ENCODE results near the gene CLRN1.
"Not testable (repeated sequence)": the region's sequence is repeated elsewhere in the genome, so short reads cannot be mapped to it uniquely, and the experiment has no call there.

Gene CLRN1, protein sequence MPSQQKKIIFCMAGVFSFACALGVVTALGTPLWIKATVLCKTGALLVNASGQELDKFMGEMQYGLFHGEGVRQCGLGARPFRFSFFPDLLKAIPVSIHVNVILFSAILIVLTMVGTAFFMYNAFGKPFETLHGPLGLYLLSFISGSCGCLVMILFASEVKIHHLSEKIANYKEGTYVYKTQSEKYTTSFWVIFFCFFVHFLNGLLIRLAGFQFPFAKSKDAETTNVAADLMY

DNA sequence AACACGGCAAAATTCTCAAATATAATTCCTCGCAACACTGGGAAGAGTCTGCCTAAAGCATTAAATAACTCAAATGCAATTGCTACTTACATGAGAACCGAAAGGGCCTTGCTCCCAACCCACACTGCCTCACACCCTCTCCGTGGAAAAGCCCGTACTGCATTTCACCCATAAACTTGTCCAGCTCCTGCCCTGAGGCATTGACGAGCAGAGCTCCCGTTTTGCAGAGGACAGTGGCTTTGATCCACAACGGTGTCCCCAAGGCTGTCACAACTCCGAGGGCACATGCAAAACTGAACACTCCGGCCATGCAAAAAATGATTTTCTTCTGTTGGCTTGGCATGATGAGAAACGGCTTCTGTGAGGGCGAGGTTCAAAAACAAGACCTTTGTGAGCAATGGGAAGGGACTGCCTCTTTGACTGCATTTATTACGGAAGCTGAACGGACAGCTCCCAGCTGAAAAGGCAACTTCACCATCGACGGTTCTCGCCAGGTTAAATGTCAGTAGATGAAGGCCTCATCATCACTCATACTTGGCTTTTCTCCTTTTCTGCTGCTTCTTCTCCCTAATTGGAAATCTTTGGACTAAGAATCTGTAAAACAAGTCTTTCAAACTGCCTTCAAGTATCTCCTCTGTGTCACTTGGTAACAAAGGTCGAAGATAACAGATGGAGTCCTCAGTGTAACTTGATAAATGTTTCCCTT lies at the start of gene CLRN1:
Gene CLRN1 (minus strand): TSS at position 362 of the 706 bp plus-strand sequence. CDS start 19 bp downstream, at position 343.
- no peak for DNase-seq (ENCODE audit: low spot score)

DNA sequence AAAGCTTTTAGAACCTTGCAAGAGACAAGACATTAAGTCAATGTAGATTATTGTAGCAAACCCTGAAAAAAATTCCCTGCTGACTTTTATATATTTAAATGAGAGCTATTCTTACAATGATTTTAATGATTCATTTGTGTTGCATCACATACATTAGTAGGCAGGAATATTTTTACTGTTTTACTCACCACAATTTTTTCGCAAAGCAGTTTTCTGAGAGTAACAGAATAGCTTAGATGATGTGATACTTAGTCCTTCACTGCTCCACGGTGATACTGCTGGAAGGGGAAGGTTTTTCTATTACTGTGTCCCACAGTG lies 43.9 kb upstream of the CLRN1 start:
- no peak for DNase-seq (ENCODE audit: low spot score)

DNA sequence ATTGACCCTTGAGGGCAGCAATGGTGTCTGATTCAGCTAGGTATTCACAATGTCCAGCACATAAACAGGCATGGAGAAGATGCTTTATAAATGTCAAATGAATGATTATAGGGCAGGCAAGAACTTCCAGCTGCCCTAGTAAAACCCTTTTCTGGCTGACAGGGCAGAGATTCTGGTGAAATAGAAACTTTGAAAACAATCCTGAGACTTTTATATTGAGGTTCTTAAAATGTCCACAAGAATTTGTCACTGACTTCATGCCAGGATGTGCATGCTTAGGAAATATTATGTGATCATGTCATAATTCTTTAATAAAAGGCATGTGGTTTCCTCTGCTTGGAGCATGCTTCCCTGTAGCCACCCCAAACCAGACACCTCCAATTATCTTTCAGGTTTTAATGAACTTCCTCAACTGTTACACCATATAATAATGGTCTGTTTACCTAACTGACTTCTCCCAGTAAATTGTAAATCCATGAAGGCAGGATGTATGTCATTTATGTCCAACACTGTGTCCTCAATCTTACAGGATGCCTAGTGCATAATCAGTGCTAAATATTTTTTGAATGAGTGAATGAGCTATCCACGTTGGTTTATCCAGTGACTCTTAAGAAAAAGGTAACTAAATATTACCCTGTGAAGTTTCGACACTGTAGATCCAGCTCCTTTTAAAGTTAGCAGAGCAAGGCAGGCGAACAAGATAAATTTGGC lies 43.4 kb upstream of the CLRN1 start:
- DNase-seq (ENCODE audit: low spot score) = no peak

DNA sequence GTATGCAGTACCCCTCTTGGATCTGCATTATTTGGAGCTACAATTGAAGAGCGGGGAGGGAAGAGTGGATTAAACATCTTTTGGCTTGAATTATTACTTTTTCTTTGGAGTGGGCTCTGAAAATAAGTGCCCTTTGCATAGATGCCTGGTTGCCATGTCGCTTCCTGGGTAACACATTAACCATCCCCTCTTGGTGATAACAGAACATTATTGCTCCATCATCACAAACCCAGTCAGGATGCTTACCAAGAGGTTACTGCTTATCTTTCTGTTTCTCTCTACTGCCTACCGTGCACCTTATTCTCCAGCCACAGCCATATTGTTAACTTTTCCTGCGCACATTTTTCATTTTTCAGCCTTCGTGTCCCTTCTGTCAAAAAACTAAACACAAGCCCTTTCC lies 42.7 kb upstream of the CLRN1 start:
- no peak for DNase-seq (ENCODE audit: low spot score)

DNA sequence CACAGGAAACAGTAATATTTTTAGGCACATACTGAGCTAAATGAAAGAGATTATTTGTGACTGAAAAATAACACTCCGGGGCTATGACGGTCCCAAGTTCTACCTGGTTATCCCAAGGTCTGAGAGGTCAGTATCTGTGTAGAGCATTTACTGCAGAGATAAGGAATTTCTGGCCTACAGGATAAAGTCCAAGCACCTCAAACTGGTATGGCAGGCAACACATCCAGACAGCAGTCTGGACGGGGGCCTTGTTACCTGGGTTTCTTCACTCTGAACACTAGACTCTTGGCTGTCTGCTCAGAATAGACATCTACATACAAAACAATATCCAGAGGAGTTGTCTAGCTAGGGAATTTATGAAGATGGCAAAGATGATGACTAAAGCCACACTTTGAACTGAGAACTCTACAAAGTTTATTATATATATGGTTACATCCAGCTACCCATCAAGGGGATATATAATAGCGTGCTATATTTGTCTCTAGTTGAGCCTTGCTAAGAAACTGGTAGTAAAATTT lies 42.0 kb upstream of the CLRN1 start:
- DNase-seq (ENCODE audit: low spot score) = no peak

DNA sequence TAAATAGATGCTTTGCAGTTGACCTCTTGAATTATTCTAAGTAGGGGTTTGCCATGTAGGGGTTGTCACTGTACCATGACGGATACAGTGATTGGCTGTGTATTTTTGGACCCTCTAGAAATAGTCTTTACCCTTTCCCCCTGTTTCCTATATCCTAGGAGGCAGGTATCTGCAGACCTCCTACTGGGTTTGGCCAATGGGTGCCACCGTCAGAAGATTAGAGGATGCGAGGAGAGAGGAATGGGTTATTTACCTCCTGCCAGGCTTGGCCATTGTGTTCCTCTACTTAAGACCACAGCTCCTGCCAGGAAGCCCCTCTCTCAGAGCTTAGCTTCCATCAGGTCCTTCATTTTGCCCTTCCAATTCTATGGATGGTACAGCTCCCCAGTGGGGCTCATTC lies 40.2 kb upstream of the CLRN1 start:
- DNase-seq (ENCODE audit: low spot score) = no peak

DNA sequence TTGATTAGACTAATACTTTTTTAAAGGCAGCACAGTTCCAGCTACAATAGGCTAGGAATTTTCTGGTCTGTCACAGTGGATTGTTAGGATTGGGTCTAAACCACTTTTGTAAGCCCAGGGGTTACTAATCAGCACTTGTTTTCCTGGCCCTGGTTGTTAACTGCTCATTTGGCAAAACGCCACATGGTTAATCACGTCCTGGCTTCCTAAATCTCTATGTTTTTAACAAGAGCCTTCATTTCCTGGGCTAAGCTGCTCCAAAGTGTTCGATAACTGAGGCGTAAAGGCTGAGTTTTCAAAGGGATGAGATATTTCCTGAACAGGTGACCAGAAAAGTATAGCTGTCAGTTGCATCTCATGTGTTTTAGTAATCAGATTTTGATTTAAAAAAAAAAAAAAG lies 38.9 kb upstream of the CLRN1 start:
- DNase-seq (ENCODE audit: low spot score) = no peak

DNA sequence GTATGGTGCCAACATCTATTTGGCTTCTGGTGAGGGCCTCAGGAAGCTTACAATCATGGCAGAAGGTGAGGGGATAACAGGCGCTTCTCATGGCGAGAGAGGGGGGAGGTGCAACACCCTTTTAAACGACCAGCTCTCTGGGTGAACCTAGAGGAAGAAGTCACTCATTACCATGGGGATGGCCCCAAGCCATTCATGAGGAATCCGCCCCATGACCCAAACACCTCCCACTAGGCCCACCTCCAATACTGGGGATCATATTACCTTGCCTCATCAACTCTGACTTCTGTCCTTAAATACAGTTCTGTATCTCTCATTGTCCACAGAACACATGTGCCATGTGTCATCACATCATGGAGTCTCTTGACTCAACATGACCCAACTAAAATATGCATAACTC lies 37.5 kb upstream of the CLRN1 start:
- no peak for DNase-seq (ENCODE audit: low spot score)

DNA sequence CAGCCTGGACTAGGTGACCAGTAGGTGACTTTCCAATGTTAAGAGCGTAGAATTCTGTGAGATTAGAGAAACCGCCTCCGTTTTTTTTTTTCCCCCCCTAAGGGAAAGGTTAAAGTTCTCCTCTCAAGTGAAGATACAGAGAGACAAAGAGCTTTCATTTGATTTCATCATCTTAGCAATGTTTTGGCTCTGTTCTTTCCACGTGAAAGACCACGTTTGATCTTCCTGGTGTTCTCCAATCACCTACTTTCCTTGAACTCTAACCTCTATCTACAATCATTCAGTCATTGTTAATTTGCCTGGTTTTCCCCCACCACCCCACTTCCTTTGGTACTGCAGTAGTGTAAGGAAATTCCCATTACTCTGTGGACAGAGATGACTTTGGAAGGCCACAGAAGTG lies 36.9 kb upstream of the CLRN1 start:
- DNase-seq (ENCODE audit: low spot score) = no peak

DNA sequence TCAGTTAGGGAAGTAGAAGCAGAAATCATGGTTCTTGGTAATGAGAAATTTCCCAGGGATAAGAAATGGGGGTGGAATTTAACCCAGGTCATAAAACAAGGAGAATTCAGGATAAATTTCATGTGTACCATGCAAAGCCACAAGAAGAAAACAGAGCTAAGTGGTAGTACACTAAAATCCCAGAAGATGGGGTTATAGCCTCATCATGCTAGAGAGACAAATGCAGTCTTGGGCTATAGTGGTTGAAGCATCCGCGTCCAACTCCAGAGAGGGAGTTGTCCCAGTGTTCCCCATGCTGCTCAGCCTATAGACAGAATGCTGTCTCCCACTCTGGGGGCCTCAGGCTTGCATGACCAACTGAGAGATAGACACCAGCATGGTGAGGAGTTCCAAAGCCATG lies 36.2 kb upstream of the CLRN1 start:
- DNase-seq (ENCODE audit: low spot score) = no peak

DNA sequence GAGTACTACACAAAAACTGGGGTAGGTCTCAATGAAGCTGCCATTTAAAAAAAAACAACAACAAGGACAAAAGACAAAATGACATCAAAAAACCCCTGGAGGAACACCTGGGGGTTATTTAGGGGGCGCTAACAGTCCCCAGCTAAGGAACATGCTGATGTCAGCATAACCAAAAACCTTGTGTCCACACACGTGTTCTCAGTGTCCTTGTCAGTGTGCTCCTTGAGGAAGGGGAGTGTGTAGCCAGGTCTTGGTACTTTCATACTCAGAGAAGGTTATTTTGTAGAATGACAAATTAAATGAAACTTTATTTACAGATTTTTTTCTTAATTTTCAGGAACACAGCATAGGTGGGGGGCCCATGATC lies 31.2 kb upstream of the CLRN1 start:
- no peak for DNase-seq (ENCODE audit: low spot score)

DNA sequence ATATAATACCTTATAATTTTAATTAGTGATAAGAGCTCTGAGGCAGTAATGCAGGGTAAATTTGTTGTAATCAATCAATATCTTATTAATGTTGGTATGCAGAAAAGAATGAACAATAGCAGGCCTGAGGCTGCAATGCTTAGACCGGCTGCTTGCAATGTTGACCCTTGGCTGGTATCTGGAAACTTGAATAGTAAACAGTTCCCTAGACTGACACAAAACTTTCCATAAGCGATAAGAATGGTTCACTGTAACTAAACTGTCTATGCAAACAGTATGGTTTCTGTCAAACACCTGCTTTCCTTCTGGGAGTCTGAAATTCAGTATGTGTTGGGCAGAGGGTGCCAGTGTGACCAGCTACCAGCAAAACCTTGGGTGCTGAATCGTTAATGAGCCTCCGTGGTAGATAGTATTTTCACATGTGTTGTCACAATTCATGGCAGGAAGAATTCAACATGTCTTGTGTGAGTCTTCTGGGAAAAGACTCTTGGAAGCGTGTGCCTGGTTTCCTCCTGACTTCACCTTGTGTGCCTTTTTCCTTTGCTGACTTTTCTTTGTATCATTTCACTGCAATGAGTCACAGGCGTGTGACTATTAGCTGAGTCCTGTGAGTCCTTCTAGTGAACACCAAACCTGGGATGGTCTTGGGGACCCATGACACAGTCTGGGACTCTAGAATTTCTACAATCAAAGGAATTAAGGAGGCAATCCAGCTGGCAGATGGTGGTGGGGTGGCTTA lies 30.7 kb upstream of the CLRN1 start:
- no peak for DNase-seq (ENCODE audit: low spot score)

DNA sequence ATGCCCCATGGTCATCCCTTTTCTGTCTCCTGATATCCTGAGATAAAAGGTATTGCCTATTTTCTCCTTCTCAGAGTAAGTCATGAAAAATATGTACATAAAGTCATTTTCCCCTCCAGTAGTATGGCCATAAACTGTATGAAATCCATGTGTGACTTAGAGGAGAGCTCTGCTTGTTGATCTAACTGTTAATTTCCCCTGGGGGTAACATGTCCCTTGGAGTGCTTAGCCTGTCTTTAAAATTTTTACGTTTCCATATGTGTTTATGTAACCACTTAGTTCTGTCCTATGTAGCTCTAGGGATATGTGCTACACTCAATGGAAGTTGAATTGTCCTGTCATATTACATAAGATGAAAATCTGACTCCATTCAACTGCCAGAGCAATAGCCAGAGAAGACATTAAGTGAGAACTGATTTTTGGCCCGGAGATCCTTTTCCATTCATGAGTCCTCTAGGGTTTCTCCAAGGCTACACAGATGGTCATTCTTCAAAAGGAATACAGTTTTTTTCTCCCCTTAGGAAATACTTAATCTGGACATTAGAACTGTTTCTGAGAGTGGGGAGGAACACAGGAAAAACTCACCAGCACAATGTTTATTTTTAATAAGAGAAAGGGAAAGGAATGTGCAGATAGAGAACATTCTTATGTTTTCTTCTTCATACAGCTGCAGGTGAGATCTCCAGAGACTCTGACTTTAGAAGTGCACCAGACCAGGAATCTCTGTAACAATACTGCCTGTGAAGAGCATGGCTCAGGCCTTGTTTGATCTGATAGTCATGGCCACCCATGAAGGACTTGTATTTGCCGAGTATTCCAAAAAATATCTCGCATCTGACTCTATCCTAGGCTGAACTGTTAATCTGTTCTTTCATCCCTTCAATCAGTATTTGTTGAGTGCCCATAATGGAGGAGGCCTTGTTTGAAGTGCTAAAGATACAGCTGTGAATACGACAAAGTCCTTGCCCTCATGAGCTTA lies 29.8 kb upstream of the CLRN1 start:
- DNase-seq (ENCODE audit: low spot score) = no peak

DNA sequence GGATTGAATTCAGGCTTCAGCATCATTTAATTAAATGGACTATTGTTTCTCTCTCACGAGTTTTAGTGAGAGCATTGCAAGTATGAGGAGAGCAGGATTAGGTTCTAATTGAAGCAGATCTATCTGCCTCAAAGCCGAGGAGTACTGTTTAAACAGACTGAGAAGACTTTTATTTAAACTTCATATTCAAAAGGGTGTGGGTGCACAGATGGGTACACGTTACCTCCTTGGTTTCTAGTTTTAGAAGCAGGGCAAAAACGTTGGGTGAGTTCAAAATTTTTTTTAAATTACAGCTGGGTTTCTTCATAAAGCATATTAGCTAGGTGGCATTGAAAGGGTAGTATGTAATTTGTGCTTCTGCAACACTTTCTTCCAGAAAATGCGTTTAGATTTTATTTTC lies 26.5 kb upstream of the CLRN1 start:
- no peak for DNase-seq (ENCODE audit: low spot score)

DNA sequence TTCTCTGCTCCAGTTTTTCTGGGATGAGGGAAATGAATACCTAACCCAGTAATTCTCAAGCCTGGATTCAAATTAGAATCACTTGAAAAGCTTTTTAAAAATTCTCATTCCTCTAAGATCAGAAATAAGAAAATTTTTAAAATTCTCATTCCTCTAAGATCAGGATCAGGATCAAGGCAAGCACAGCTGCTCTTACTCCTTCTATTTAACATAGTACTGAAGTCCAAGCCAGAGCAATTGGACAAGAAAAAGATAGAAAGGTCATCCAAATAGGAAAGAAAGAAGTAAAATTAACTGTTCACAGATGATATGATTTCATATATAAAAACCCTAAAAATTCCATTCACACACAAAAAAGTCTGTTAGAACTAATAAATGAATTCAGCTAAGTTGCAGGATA lies 24.2 kb upstream of the CLRN1 start:
- DNase-seq (ENCODE audit: low spot score) = no peak

DNA sequence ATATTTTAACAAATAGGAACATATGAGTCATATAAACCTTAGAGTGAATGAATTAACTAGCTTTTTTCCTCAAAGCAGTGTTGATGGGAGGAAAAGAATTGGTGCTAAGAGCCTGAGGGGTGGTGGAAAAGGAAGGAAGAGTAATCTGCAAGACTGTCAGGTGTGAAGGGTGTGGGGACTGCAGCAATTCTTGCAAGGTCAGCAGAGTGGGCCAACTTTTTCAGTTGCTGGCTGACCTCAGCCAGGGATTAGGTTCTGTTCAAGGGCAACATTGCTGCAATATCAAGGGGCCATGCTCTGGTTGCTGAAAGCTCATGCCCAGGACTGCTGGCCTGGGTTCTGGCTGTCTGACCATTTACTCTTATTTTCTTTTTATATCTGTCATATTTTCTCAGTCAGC lies 23.0 kb upstream of the CLRN1 start:
- DNase-seq (ENCODE audit: low spot score) = no peak

DNA sequence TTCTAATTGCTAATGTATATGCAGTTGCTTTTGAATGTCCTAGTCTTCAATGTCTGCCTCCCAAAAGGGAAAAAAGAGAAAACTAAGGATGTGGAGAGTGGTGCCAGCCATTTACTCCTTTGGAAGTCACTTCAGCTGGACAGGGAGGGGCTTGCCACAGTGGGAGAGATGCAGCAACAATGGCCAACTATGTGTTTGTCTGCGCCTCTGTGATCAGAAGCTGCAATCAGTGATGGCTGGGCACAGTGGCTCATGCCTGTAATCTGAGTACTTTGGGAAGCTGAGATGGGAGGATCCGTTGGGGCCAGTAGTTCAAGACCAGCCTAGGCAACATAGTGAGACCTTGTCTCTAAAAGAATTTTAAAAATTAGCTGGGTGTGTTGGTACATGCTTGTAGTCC lies 16.7 kb upstream of the CLRN1 start:
- no peak for DNase-seq (ENCODE audit: low spot score)

DNA sequence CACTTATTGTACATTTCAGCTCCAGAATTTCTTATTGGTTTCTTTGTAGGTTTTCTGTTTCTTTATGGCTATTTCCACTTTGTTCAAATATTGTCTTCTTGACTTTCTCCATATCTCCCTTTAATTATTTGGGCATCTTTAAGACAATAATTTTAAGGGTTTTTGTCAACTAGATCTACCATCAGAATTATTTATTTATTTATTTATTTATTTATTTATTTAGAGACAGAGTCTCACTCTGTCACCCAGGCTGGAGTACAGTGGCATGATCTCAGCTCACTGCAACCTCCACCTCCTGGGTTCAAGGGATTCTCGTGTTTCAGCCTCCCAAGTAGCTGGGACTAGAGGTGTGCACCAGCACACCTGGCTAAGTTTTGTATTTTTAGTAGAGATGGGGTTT lies 15.9 kb upstream of the CLRN1 start:
- DNase-seq (ENCODE audit: low spot score) = not testable (repeated sequence)

DNA sequence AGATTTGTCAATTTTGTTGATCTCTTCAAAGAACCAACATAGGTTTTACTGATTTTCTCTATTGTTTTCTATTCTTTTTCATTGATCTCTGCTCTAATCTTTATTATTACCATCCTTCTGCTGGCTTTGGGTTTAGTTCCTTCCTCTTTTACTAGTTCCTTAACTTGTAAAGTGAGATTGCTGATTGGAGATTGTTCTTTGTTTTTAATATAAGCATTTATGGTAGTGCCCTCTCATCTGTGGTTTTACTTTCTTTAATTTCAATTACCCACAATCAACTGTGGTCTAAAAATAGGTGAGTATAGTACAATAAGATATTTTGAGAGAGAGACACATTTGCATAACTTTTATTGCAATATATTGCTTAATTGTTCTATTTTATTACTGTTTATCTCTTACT lies 13.2 kb upstream of the CLRN1 start:
- no peak for DNase-seq (ENCODE audit: low spot score)

DNA sequence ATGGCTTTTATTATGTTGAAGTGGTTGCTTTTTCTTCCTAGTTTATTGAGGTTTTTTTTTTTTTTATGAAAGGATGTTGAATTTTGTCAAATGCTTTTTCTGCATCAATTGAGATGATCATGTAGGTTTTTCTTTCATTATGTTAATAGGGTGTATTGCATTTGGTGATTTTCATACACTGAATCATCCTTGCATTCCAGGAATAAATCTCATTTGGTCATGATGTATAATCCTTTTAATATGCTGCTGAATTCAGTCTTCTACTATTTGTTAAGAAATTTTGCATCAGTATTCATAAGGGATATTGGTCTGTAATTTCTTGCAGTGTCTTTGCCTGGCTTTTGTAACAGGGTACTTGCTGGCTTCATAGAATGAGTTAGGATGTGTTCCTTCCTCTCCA lies 11.5 kb upstream of the CLRN1 start:
- no peak for DNase-seq (ENCODE audit: low spot score)

DNA sequence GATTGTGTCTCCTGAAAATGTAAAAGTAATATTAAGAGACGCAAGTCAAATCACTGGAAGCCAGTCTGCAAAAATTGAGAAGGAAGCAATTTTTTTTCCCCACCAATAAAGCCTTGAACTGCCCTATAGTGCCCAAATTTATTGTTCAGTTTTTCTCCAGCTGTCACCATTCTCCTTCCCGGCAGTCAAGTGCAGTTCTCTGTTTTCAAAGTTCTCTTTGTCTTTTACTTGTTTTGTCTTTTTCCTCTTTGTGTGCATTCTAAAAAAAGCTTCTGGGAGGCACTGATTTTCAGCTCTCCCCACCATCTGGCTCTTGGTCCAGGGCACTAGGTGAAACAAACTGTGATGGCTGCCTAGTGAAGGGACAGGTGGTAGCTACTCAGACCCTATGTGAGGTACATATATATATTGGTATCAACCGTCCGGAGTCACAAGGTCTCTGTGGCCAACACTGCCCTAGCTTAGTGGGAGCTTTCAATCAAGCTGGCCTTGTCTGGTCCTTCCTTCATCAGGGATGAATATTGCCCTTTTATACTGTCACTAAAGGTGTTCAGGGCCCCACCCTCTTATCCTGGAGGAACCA lies 6.1 kb upstream of the CLRN1 start:
- DNase-seq (ENCODE audit: low spot score) = no peak
